ENCODE measurements around the gene MACROD2.
"Not testable (repeated sequence)": the region's sequence is repeated elsewhere in the genome, so short reads cannot be mapped to it uniquely, and the experiment has no call there.

MACROD2 gene

GRCh38 chr20:15537200-15537599, 1541.9 kb downstream of the MACROD2 start:
- in situ Hi-C loops (cut with HindIII; ENCODE audit: low pct_ligation_motif_present, low pct_unique_long_range_greater_than_20kb, low sequenced_read_pairs); DNase-seq: not testable (repeated sequence)

- no peak for DNase-seq
- in situ Hi-C loops (cut with HindIII; ENCODE audit: low pct_ligation_motif_present, low pct_unique_long_range_greater_than_20kb, low sequenced_read_pairs) = no loop called here
These were observed 1547.3 kb downstream of the MACROD2 start for GRCh38 chr20:15542655-15543054.

- in situ Hi-C loops (cut with HindIII; ENCODE audit: low pct_ligation_motif_present, low pct_unique_long_range_greater_than_20kb, low sequenced_read_pairs) = no loop called here
- DNase-seq = no peak
These were observed 1549.4 kb downstream of the MACROD2 start for GRCh38 chr20:15544742-15545141.

GRCh38 chr20:15546525-15547023, 1551.3 kb downstream of the MACROD2 start:
- no peak for DNase-seq
- in situ Hi-C loops (cut with HindIII; ENCODE audit: low pct_ligation_motif_present, low pct_unique_long_range_greater_than_20kb, low sequenced_read_pairs) = no loop called here

- in situ Hi-C loops (cut with HindIII; ENCODE audit: low pct_ligation_motif_present, low pct_unique_long_range_greater_than_20kb, low sequenced_read_pairs) = no loop called here
- no peak for DNase-seq
These were observed 1551.8 kb downstream of the MACROD2 start for GRCh38 chr20:15547119-15547518.

GRCh38 chr20:15550116-15550870, 1555.0 kb downstream of the MACROD2 start:
- no peak for DNase-seq
- in situ Hi-C loops (cut with HindIII; ENCODE audit: low pct_ligation_motif_present, low pct_unique_long_range_greater_than_20kb, low sequenced_read_pairs) = no loop called here

GRCh38 chr20:15555913-15556312, 1560.6 kb downstream of the MACROD2 start:
- no peak for DNase-seq
- in situ Hi-C loops (cut with HindIII; ENCODE audit: low pct_ligation_motif_present, low pct_unique_long_range_greater_than_20kb, low sequenced_read_pairs) = no loop called here

- no peak for DNase-seq
- in situ Hi-C loops (cut with HindIII; ENCODE audit: low pct_ligation_motif_present, low pct_unique_long_range_greater_than_20kb, low sequenced_read_pairs) = no loop called here
These were observed 1561.6 kb downstream of the MACROD2 start for GRCh38 chr20:15556869-15557268.

GRCh38 chr20:15561070-15561569, 1565.8 kb downstream of the MACROD2 start:
- in situ Hi-C loops (cut with HindIII; ENCODE audit: low pct_ligation_motif_present, low pct_unique_long_range_greater_than_20kb, low sequenced_read_pairs) = no loop called here
- DNase-seq = no peak

GRCh38 chr20:15561707-15562404, 1566.5 kb downstream of the MACROD2 start:
- DNase-seq = no peak
- in situ Hi-C loops (cut with HindIII; ENCODE audit: low pct_ligation_motif_present, low pct_unique_long_range_greater_than_20kb, low sequenced_read_pairs) = no loop called here

GRCh38 chr20:15563836-15564235, 1568.5 kb downstream of the MACROD2 start:
- in situ Hi-C loops (cut with HindIII; ENCODE audit: low pct_ligation_motif_present, low pct_unique_long_range_greater_than_20kb, low sequenced_read_pairs) = no loop called here
- DNase-seq = no peak

- in situ Hi-C loops (cut with HindIII; ENCODE audit: low pct_ligation_motif_present, low pct_unique_long_range_greater_than_20kb, low sequenced_read_pairs) = no loop called here
- no peak for DNase-seq
These were observed 1569.7 kb downstream of the MACROD2 start for GRCh38 chr20:15564981-15565380.

- in situ Hi-C loops (cut with HindIII; ENCODE audit: low pct_ligation_motif_present, low pct_unique_long_range_greater_than_20kb, low sequenced_read_pairs) = no loop called here
- DNase-seq = no peak
These were observed 1570.5 kb downstream of the MACROD2 start for GRCh38 chr20:15565786-15566185.

- in situ Hi-C loops (cut with HindIII; ENCODE audit: low pct_ligation_motif_present, low pct_unique_long_range_greater_than_20kb, low sequenced_read_pairs) = no loop called here
- no peak for DNase-seq
These were observed 1571.9 kb downstream of the MACROD2 start for GRCh38 chr20:15567219-15567618.

- in situ Hi-C loops (cut with HindIII; ENCODE audit: low pct_ligation_motif_present, low pct_unique_long_range_greater_than_20kb, low sequenced_read_pairs) = no loop called here
- DNase-seq = no peak
These were observed 1574.8 kb downstream of the MACROD2 start for GRCh38 chr20:15570156-15570555.

- DNase-seq = no peak
- in situ Hi-C loops (cut with HindIII; ENCODE audit: low pct_ligation_motif_present, low pct_unique_long_range_greater_than_20kb, low sequenced_read_pairs) = no loop called here
These were observed 1575.7 kb downstream of the MACROD2 start for GRCh38 chr20:15571056-15571455.

- no peak for DNase-seq
These were observed 1579.9 kb downstream of the MACROD2 start for GRCh38 chr20:15575255-15575654.

GRCh38 chr20:15576411-15576810, 1581.1 kb downstream of the MACROD2 start:
- in situ Hi-C loops (cut with HindIII; ENCODE audit: low pct_ligation_motif_present, low pct_unique_long_range_greater_than_20kb, low sequenced_read_pairs) = no loop called here
- no peak for DNase-seq

More at GRCh38 chr20:15575255-15575654, 1579.9 kb downstream of the MACROD2 start:
- in situ Hi-C loops (cut with HindIII; ENCODE audit: low pct_ligation_motif_present, low pct_unique_long_range_greater_than_20kb, low sequenced_read_pairs) = no loop called here

- in situ Hi-C loops (cut with HindIII; ENCODE audit: low pct_ligation_motif_present, low pct_unique_long_range_greater_than_20kb, low sequenced_read_pairs) = no loop called here
- no peak for DNase-seq
These were observed 1582.8 kb downstream of the MACROD2 start for GRCh38 chr20:15578113-15578512.

GRCh38 chr20:15579688-15580087, 1584.4 kb downstream of the MACROD2 start:
- no peak for DNase-seq
- in situ Hi-C loops (cut with HindIII; ENCODE audit: low pct_ligation_motif_present, low pct_unique_long_range_greater_than_20kb, low sequenced_read_pairs) = no loop called here

Data from ACHN (cell line).